ENCODE data around the gene P3R3URF.

Gene P3R3URF

DNA sequence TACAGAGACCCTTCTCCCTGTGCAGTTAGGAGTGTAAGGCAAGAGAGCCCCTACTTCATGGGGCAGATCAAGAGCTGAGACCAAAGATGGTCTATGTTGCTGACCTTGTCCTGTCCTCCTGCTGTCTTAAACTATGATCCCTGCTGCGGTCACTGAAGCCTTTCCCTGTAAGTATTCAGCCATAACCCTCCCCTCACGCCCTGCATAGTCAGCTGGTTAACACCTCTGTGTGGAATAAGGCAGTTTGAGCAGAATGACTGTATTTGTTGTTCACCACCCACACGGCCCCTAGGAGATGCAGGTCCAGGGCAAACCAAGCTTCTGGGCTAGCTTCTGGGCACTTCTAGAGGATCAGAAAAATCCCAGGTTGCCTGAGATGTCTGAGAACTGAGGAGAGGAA lies 1.0 kb downstream of the P3R3URF start:
- TF ChIP-seq SNAI2 (CRISPR knock-in tag; IDR thresholded peaks at IDR 0.05): no peak
- no peak for TF ChIP-seq ZFP30 (CRISPR knock-in tag; IDR thresholded peaks at IDR 0.05)
- TF ChIP-seq, protein P1, sequence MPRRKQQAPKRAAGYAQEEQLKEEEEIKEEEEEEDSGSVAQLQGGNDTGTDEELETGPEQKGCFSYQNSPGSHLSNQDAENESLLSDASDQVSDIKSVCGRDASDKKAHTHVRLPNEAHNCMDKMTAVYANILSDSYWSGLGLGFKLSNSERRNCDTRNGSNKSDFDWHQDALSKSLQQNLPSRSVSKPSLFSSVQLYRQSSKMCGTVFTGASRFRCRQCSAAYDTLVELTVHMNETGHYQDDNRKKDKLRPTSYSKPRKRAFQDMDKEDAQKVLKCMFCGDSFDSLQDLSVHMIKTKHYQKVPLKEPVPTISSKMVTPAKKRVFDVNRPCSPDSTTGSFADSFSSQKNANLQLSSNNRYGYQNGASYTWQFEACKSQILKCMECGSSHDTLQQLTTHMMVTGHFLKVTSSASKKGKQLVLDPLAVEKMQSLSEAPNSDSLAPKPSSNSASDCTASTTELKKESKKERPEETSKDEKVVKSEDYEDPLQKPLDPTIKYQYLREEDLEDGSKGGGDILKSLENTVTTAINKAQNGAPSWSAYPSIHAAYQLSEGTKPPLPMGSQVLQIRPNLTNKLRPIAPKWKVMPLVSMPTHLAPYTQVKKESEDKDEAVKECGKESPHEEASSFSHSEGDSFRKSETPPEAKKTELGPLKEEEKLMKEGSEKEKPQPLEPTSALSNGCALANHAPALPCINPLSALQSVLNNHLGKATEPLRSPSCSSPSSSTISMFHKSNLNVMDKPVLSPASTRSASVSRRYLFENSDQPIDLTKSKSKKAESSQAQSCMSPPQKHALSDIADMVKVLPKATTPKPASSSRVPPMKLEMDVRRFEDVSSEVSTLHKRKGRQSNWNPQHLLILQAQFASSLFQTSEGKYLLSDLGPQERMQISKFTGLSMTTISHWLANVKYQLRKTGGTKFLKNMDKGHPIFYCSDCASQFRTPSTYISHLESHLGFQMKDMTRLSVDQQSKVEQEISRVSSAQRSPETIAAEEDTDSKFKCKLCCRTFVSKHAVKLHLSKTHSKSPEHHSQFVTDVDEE (CRISPR knock-in tag; IDR thresholded peaks at IDR 0.05): no peak
- no peak for TF ChIP-seq TOX (CRISPR knock-in tag; IDR thresholded peaks at IDR 0.05; ENCODE audit: borderline replicate concordance)
- TF ChIP-seq ARNTL (CRISPR knock-in tag; IDR thresholded peaks at IDR 0.05; ENCODE audit: borderline replicate concordance, low read depth): no peak
- TF ChIP-seq, protein P2, sequence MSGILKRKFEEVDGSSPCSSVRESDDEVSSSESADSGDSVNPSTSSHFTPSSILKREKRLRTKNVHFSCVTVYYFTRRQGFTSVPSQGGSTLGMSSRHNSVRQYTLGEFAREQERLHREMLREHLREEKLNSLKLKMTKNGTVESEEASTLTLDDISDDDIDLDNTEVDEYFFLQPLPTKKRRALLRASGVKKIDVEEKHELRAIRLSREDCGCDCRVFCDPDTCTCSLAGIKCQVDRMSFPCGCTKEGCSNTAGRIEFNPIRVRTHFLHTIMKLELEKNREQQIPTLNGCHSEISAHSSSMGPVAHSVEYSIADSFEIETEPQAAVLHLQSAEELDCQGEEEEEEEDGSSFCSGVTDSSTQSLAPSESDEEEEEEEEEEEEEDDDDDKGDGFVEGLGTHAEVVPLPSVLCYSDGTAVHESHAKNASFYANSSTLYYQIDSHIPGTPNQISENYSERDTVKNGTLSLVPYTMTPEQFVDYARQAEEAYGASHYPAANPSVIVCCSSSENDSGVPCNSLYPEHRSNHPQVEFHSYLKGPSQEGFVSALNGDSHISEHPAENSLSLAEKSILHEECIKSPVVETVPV (CRISPR knock-in tag; IDR thresholded peaks at IDR 0.05): no peak
- TF ChIP-seq CSDC2 (CRISPR knock-in tag; IDR thresholded peaks at IDR 0.05): no peak
- TF ChIP-seq OSR1 (CRISPR knock-in tag; IDR thresholded peaks at IDR 0.05): no peak
- TF ChIP-seq ZC3H10 (CRISPR knock-in tag; IDR thresholded peaks at IDR 0.05): no peak
- TF ChIP-seq, protein P3, sequence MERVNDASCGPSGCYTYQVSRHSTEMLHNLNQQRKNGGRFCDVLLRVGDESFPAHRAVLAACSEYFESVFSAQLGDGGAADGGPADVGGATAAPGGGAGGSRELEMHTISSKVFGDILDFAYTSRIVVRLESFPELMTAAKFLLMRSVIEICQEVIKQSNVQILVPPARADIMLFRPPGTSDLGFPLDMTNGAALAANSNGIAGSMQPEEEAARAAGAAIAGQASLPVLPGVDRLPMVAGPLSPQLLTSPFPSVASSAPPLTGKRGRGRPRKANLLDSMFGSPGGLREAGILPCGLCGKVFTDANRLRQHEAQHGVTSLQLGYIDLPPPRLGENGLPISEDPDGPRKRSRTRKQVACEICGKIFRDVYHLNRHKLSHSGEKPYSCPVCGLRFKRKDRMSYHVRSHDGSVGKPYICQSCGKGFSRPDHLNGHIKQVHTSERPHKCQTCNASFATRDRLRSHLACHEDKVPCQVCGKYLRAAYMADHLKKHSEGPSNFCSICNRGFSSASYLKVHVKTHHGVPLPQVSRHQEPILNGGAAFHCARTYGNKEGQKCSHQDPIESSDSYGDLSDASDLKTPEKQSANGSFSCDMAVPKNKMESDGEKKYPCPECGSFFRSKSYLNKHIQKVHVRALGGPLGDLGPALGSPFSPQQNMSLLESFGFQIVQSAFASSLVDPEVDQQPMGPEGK (CRISPR knock-in tag; IDR thresholded peaks at IDR 0.05; ENCODE audit: borderline replicate concordance): no peak
- no peak for TF ChIP-seq ZNF8 (CRISPR knock-in tag; IDR thresholded peaks at IDR 0.05)
- TF ChIP-seq ISL1 (CRISPR knock-in tag; IDR thresholded peaks at IDR 0.05): no peak
- no peak for TF ChIP-seq ZNF565 (CRISPR knock-in tag; conservative IDR thresholded peaks at IDR 0.05; ENCODE audit: low read depth)
- TF ChIP-seq TCF4 (CRISPR knock-in tag; IDR thresholded peaks at IDR 0.05; ENCODE audit: borderline replicate concordance): no peak
- TF ChIP-seq GLIS3 (CRISPR knock-in tag; IDR thresholded peaks at IDR 0.05): no peak
- no peak for TF ChIP-seq ZFP3 (CRISPR knock-in tag; IDR thresholded peaks at IDR 0.05)
- TF ChIP-seq, protein P4, sequence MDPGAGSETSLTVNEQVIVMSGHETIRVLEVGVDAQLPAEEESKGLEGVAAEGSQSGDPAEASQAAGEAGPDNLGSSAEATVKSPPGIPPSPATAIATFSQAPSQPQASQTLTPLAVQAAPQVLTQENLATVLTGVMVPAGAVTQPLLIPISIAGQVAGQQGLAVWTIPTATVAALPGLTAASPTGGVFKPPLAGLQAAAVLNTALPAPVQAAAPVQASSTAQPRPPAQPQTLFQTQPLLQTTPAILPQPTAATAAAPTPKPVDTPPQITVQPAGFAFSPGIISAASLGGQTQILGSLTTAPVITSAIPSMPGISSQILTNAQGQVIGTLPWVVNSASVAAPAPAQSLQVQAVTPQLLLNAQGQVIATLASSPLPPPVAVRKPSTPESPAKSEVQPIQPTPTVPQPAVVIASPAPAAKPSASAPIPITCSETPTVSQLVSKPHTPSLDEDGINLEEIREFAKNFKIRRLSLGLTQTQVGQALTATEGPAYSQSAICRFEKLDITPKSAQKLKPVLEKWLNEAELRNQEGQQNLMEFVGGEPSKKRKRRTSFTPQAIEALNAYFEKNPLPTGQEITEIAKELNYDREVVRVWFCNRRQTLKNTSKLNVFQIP (CRISPR knock-in tag; IDR thresholded peaks at IDR 0.05; ENCODE audit: borderline replicate concordance, low read depth): no peak
- TF ChIP-seq PPARA (CRISPR knock-in tag; IDR thresholded peaks at IDR 0.05; ENCODE audit: borderline replicate concordance): no peak
- no peak for TF ChIP-seq ESRRG (CRISPR knock-in tag; IDR thresholded peaks at IDR 0.05)
- no peak for ATAC-seq

DNA sequence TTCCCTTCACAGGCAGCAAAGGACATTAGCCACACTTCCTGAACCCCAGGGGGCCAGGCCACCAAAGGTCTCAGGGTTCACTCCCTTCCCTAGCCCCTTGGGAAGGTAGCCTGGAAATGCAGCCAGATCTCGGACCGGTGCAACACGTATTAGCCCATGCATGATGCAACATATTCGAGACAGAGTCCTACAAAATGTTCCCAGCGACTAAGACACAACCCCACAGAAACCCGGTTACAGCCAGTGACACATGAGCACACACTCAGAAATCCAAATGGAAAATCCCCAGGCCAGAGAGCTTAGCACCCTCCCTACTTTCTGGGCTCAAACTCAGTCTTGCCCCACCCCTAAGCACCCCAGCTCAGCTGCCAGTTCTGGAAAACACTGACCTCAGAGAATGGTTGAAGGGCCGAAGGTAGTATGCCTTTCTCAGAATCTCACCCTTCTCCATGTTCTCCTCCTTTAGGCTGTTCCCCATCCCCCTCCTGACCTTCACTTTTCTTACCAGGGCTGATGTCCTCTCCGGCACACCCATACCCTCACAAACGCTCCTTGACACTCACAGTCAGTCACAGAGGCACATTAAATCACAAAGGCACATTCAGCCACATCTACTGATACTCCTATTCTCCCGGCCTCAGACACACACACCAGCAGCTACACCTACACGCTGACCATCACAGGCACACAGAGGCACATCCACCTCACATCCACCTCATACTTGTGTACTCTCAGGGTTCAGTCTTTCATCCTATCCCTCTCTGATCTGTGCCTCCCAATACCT lies 1.6 kb downstream of the P3R3URF start, which contains the start of gene TSPAN1:
Gene TSPAN1, plus strand, starts transcription at position 640 of the 784 bp plus-strand sequence. CDS start 6,021 bp downstream, outside the sequence.
- TF ChIP-seq TCF4 (CRISPR knock-in tag; IDR thresholded peaks at IDR 0.05; ENCODE audit: borderline replicate concordance) (no peak), ZNF70 (CRISPR knock-in tag; IDR thresholded peaks at IDR 0.05) (no peak), ZFP3 (CRISPR knock-in tag; IDR thresholded peaks at IDR 0.05) (no peak)
- no peak for ATAC-seq

DNA sequence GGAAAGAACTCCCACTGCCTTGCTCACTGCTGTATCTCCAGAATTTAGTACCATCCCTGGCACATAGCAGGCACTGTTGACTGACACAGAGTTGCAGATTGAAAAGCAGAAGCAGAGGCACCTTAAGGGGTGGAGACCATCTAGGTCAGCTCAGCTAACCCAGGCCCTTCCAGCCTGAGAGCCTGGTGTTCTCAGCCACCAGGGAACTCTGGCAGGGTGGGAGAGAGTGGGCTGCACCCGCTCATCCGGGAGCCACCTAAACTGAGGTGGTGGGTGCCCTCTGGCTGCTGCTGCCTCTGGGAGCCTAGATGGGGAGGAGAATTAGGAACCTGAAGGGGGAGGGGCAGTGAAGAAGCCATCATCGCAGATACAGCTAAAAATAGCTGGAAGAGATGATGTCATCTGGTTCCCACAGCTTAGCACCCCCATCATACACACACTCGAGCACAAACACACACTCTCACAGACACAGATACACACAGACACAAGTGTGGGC lies 2.9 kb downstream of the P3R3URF start:
- peak; percentile 22; the same call in 2 of the 3 replicates for ATAC-seq
- TF ChIP-seq ZNF70 (CRISPR knock-in tag; IDR thresholded peaks at IDR 0.05): no peak
- TF ChIP-seq, protein P5, sequence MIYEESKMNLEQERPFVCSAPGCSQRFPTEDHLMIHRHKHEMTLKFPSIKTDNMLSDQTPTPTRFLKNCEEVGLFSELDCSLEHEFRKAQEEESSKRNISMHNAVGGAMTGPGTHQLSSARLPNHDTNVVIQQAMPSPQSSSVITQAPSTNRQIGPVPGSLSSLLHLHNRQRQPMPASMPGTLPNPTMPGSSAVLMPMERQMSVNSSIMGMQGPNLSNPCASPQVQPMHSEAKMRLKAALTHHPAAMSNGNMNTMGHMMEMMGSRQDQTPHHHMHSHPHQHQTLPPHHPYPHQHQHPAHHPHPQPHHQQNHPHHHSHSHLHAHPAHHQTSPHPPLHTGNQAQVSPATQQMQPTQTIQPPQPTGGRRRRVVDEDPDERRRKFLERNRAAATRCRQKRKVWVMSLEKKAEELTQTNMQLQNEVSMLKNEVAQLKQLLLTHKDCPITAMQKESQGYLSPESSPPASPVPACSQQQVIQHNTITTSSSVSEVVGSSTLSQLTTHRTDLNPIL (CRISPR knock-in tag; IDR thresholded peaks at IDR 0.05; ENCODE audit: low read depth): no peak
- TF ChIP-seq, protein P4 (CRISPR knock-in tag; IDR thresholded peaks at IDR 0.05; ENCODE audit: borderline replicate concordance, low read depth): no peak
- no peak for TF ChIP-seq BACH2 (CRISPR knock-in tag; IDR thresholded peaks at IDR 0.05; ENCODE audit: borderline replicate concordance)
- TF ChIP-seq GLIS3 (CRISPR knock-in tag; IDR thresholded peaks at IDR 0.05): no peak
- TF ChIP-seq CSDC2 (CRISPR knock-in tag; IDR thresholded peaks at IDR 0.05): no peak

Data from SK-N-SH treated with all-trans-retinoic acid at 6 μM for 48 hours (cell line).